ENCODE measurements around the gene TBC1D2B. TPM values are rescaled to one million over a fixed set of nuclear protein-coding genes. Genes with fewer than 3 reads are reported as not detected.

TBC1D2B gene
- total RNA-seq, 1 experiment from 2014 or later: 17.6 TPM

GRCh38 chr15:78024519-78024870 is 53.0 kb downstream of the TBC1D2B start:
- Histone ChIP-seq H2AK5ac (ENCODE audit: insufficient read length, low read length) (no peak overlapping the region), H2BK15ac (ENCODE audit: low read depth, low read length) (no peak overlapping the region), H3K4me2 (ENCODE audit: insufficient read depth, insufficient read length, low read length) (no peak overlapping the region), H2BK12ac (ENCODE audit: insufficient read length, low read depth, low read length) (no peak overlapping the region), H3K9me3 (ENCODE audit: control insufficient read depth, low read depth, low read length) (no peaks in the 10 kb centered on the region), H2AFZ (ENCODE audit: low read length) (no peak overlapping the region), H3K23me2 (ENCODE audit: insufficient read length, low read depth, low read length, poor library complexity, severe bottlenecking) (no peaks in the 10 kb centered on the region), H3T11ph (ENCODE audit: low read length) (no peak overlapping the region), H3K9ac (ENCODE audit: extremely low read depth, insufficient read length, low read length) (no peak overlapping the region), H3K23ac (ENCODE audit: insufficient read length, low read depth, low read length) (no peak overlapping the region), H3K27me3 (ENCODE audit: insufficient read depth, low read length) (no peaks in the 10 kb centered on the region), H2BK5ac (ENCODE audit: insufficient read length, low read length) (no peak overlapping the region), H3K14ac (ENCODE audit: insufficient read depth, low read length) (no peak overlapping the region), H3K56ac (ENCODE audit: insufficient read length, low read depth, low read length) (no peak overlapping the region), H4K8ac (replicated peaks; ENCODE audit: insufficient read length, low read depth, low read length) (no peak overlapping the region), H4K91ac (ENCODE audit: insufficient read length, low read depth, low read length) (no peak overlapping the region), H3K27ac (ENCODE audit: insufficient read length, low read depth, low read length) (no peak overlapping the region), H4K20me1 (ENCODE audit: control insufficient read depth, insufficient read depth, insufficient read length) (no peaks in the 10 kb centered on the region), H3K79me2 (ENCODE audit: insufficient read depth, low read length) (no peaks in the 10 kb centered on the region), H2BK20ac (ENCODE audit: low read depth, low read length, poor library complexity, severe bottlenecking) (no peak overlapping the region), H3K4ac (ENCODE audit: low read depth, low read length) (no peak overlapping the region), H4K5ac (ENCODE audit: insufficient read length, low read depth, low read length) (no peak overlapping the region), H3K79me1 (ENCODE audit: insufficient read depth, low read depth, low read length, poor library complexity, severe bottlenecking) (no peaks in the 10 kb centered on the region), H3K4me1 (ENCODE audit: insufficient read depth, low read length) (no peaks in the 10 kb centered on the region), H3K18ac (ENCODE audit: insufficient read length, low read depth, low read length) (no peak overlapping the region), H2BK120ac (ENCODE audit: low read depth, low read length, poor library complexity, severe bottlenecking) (no peak overlapping the region)
- no peaks in the 10 kb centered on the region for H3K9me3 Mint-ChIP-seq
- no peak overlapping the region for H3K4me3 Mint-ChIP-seq
- H3K27me3 Mint-ChIP-seq (ENCODE audit: low read depth): no peaks in the 10 kb centered on the region
- DNase-seq: no peak
- H3K27ac Mint-ChIP-seq: peak overlapping the region in 2 of 3 experiments; percentile 76 to 95; a peak in 3 of 7 replicates
- WGBS (ENCODE audit: extremely low coverage, insufficient read length, low lambda C conversion rate): no CpG with 5 or more reads among the region's 2 CpGs
- peaks cover 7 to 11% of the 10 kb centered on the region in 2 experiments for H3K4me1 Mint-ChIP-seq
- H3K36me3 Mint-ChIP-seq (ENCODE audit: insufficient read depth in 1 of 3, low read depth in 3 of 3): peaks cover 8 to 14% (median 14%) of the 10 kb centered on the region in 3 experiments
- TF ChIP-seq CTCF (conservative IDR thresholded peaks at IDR 0.05): no peak

All from H9 (cell line).